PC-3 (cell line): Measurements from ENCODE around the gene S100A7A.

ENCODE experiments used
- CTCF ChIP-seq: fragments of 300-600 bp; sonication (generic); conservative IDR thresholded peaks from 2 replicates; pipeline ENCODE4 v1.5.1; 2017; ENCODE audit warnings: antibody characterized with exemption, low read depth, mild to moderate bottlenecking, low read length
- EZH2 ChIP-seq: fragments of 300-600 bp; sonication (generic); IDR thresholded peaks from one replicate; pipeline ENCODE4 v1.6.1; 2017; ENCODE audit warnings: antibody characterized with exemption, mild to moderate bottlenecking, low read length; ENCODE audit not compliant: unreplicated experiment

GRCh38 chr1:153367090-153367489 is 49.2 kb upstream of the S100A7A start:
- TF ChIP-seq EZH2, result no peak
- TF ChIP-seq CTCF, result no peak
